KOPT-K1 (cell line): Measurements from ENCODE around the gene CELF2.

Experiments
- H3K27ac ChIP-seq: fragments of 200-600 bp; sonication (generic); 2 replicates; pipeline ENCODE4 v1.5.1; 2016; ENCODE audit warnings: antibody characterized with exemption, mild to moderate bottlenecking, low read depth, low read length; ENCODE audit not compliant: poor library complexity, severe bottlenecking
- H3K36me3 ChIP-seq: fragments of 200-600 bp; sonication (generic); 2 replicates; pipeline ENCODE4 v1.5.1; 2017; ENCODE audit warnings: antibody characterized with exemption, mild to moderate bottlenecking, low read length, moderate library complexity; ENCODE audit not compliant: insufficient read depth
- H3K9me3 ChIP-seq: fragments of 200-600 bp; sonication (generic); 2 replicates; pipeline ENCODE4 v1.5.1; 2017; ENCODE audit warnings: antibody characterized with exemption, low read length, mild to moderate bottlenecking; ENCODE audit not compliant: insufficient read depth, poor library complexity, severe bottlenecking

The CELF2 gene

GRCh38 chr10:11300563-11300962 is 282.9 kb downstream of the CELF2 start:
- H3K9me3 ChIP-seq, result peaks cover 23% of the 10 kb centered on the region
- H3K36me3 ChIP-seq, result peaks cover 98% of the 10 kb centered on the region
- H3K27ac ChIP-seq, result no peak overlapping the region

GRCh38 chr10:11301571-11302111 is 284.0 kb downstream of the CELF2 start:
- Histone ChIP-seq H3K9me3 (peaks cover 34% of the 10 kb centered on the region), H3K27ac (no peak overlapping the region), H3K36me3 (peaks cover 98% of the 10 kb centered on the region)

- Histone ChIP-seq H3K27ac (no peak overlapping the region), H3K36me3 (peaks cover 98% of the 10 kb centered on the region), H3K9me3 (peaks cover 39% of the 10 kb centered on the region)
These were observed 284.5 kb downstream of the CELF2 start for GRCh38 chr10:11302181-11302580.

GRCh38 chr10:11303361-11304170 is 285.9 kb downstream of the CELF2 start:
- Histone ChIP-seq H3K27ac (no peak overlapping the region), H3K36me3 (peaks cover 98% of the 10 kb centered on the region), H3K9me3 (peaks cover 53% of the 10 kb centered on the region)

GRCh38 chr10:11304906-11305585 is 287.4 kb downstream of the CELF2 start:
- peaks cover 68% of the 10 kb centered on the region for H3K9me3 ChIP-seq
- no peak overlapping the region for H3K27ac ChIP-seq
- peaks cover 98% of the 10 kb centered on the region for H3K36me3 ChIP-seq

- peaks cover 77% of the 10 kb centered on the region for H3K9me3 ChIP-seq
- H3K27ac ChIP-seq, result no peak overlapping the region
- peaks cover 98% of the 10 kb centered on the region for H3K36me3 ChIP-seq
These were observed 288.3 kb downstream of the CELF2 start for GRCh38 chr10:11305825-11306593.

- H3K36me3 ChIP-seq, result peaks cover 100% of the 10 kb centered on the region
- H3K27ac ChIP-seq, result no peak overlapping the region
- H3K9me3 ChIP-seq, result peaks cover 87% of the 10 kb centered on the region
These were observed 289.3 kb downstream of the CELF2 start for GRCh38 chr10:11307004-11307403.

GRCh38 chr10:11307937-11308336 is 290.3 kb downstream of the CELF2 start:
- Histone ChIP-seq H3K36me3 (peaks cover 100% of the 10 kb centered on the region), H3K9me3 (peaks cover 89% of the 10 kb centered on the region), H3K27ac (no peak overlapping the region)

GRCh38 chr10:11311027-11311426 is 293.4 kb downstream of the CELF2 start:
- Histone ChIP-seq H3K9me3 (peaks cover 61% of the 10 kb centered on the region), H3K27ac (no peak overlapping the region)

GRCh38 chr10:11313463-11313862 is 295.8 kb downstream of the CELF2 start:
- Histone ChIP-seq H3K36me3 (peaks cover 100% of the 10 kb centered on the region), H3K9me3 (peaks cover 36% of the 10 kb centered on the region), H3K27ac (no peak overlapping the region)

More at GRCh38 chr10:11311027-11311426, 293.4 kb downstream of the CELF2 start:
- peaks cover 100% of the 10 kb centered on the region for H3K36me3 ChIP-seq

GRCh38 chr10:11317936-11318670 is 300.4 kb downstream of the CELF2 start:
- H3K9me3 ChIP-seq, result no peaks in the 10 kb centered on the region
- H3K27ac ChIP-seq, result no peak overlapping the region
- peaks cover 97% of the 10 kb centered on the region for H3K36me3 ChIP-seq

GRCh38 chr10:11318826-11319598 is 301.3 kb downstream of the CELF2 start:
- peaks cover 97% of the 10 kb centered on the region for H3K36me3 ChIP-seq
- no peak overlapping the region for H3K27ac ChIP-seq
- H3K9me3 ChIP-seq, result no peaks in the 10 kb centered on the region

GRCh38 chr10:11319990-11320602 is 302.4 kb downstream of the CELF2 start:
- Histone ChIP-seq H3K9me3 (no peaks in the 10 kb centered on the region), H3K27ac (peak overlapping the region; percentile 11), H3K36me3 (peaks cover 97% of the 10 kb centered on the region)
